Measurements from ENCODE around the gene CFAP210. TPM values are rescaled to one million over a fixed set of nuclear protein-coding genes. Genes with fewer than 3 reads are reported as not detected.

CFAP210 gene
- total RNA-seq, 1 donor from 2014 or later = 1.2 TPM

DNA sequence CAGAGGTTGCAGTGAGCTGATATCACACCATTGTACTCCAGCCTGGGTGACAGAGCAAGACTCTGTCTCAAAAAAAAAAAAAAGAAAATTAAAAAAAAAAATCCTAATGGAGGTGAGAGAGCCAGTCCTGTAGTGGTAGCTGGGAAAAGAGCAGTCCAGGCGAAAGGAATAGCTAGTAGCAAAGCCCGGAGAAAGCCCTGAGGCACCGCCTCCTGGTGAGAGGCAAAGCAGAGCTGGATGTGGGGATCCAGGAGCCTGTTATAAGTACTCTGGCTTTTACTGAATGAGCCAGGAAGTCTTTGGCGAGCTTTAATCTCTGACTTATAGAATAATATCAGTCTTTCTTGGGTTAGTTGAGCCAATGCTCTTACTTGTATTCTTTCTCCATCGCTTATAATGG, 32.9 kb upstream of the CFAP210 start:
- no peak overlapping the region for H3K27ac Mint-ChIP-seq
- H3K27me3 ChIP-seq = peaks cover 7% of the 10 kb centered on the region
- no peaks in the 10 kb centered on the region for H4K20me1 ChIP-seq (ENCODE audit: low read depth)

GRCh38 chr2:169721016-169721415, 26.8 kb upstream of the CFAP210 start:
- Mint-ChIP-seq H3K27me3 (ENCODE audit: insufficient read depth, low read depth) (peaks cover 6% of the 10 kb centered on the region), H3K4me1 (no peaks in the 10 kb centered on the region), H3K9me3 (no peaks in the 10 kb centered on the region), H3K4me3 (no peak overlapping the region), H3K36me3 (no peaks in the 10 kb centered on the region), H3K27ac (no peak overlapping the region)
- Histone ChIP-seq H3K9me3 (ENCODE audit: low read depth) (no peaks in the 10 kb centered on the region), H4K20me1 (ENCODE audit: low read depth) (no peaks in the 10 kb centered on the region), H3K4me1 (no peaks in the 10 kb centered on the region), H3K79me2 (ENCODE audit: low read depth) (no peaks in the 10 kb centered on the region), H3K4me2 (no peak overlapping the region), H3K9ac (no peak overlapping the region), H2AFZ (replicated peaks) (no peak overlapping the region), H3K4me3 (no peak overlapping the region), H3K36me3 (no peaks in the 10 kb centered on the region), H3K27me3 (no peaks in the 10 kb centered on the region), H3K27ac (no peak overlapping the region), H3F3A (ENCODE audit: low read depth) (no peaks in the 10 kb centered on the region)
- no peak for TF ChIP-seq EZH2 (IDR thresholded peaks at IDR 0.05)
- no peak for TF ChIP-seq EZH2phosphoT487 (IDR thresholded peaks at IDR 0.05)
- DNase-seq (ENCODE audit: low spot score) = no peak

More for the DNA sequence above, 32.9 kb upstream of the CFAP210 start:
- no peak overlapping the region for H3K9ac ChIP-seq
- H3K79me2 ChIP-seq (ENCODE audit: low read depth) = no peaks in the 10 kb centered on the region
- H3K36me3 Mint-ChIP-seq = no peaks in the 10 kb centered on the region
- no peaks in the 10 kb centered on the region for H3K4me1 ChIP-seq
- H3K36me3 ChIP-seq = no peaks in the 10 kb centered on the region
- no peak overlapping the region for H2AFZ ChIP-seq (replicated peaks)
- H3K4me3 ChIP-seq = no peak overlapping the region
- DNase-seq (ENCODE audit: low spot score) = peak; percentile 40
- TF ChIP-seq EZH2phosphoT487 (IDR thresholded peaks at IDR 0.05) (no peak), CTCF (IDR thresholded peaks at IDR 0.05) (no peak), EZH2 (IDR thresholded peaks at IDR 0.05) (no peak)
- H3K27me3 Mint-ChIP-seq (ENCODE audit: insufficient read depth, low read depth) = peaks cover 2% of the 10 kb centered on the region
- no peaks in the 10 kb centered on the region for H3K9me3 Mint-ChIP-seq
- no peak overlapping the region for H3K27ac ChIP-seq
- no peaks in the 10 kb centered on the region for H3K9me3 ChIP-seq (ENCODE audit: low read depth)
- H3F3A ChIP-seq (ENCODE audit: low read depth) = peaks cover 6% of the 10 kb centered on the region
- H3K4me2 ChIP-seq = no peak overlapping the region
- H3K4me1 Mint-ChIP-seq = peaks cover under 1% of the 10 kb centered on the region
- no peak overlapping the region for H3K4me3 Mint-ChIP-seq

GRCh38 chr2:169718930-169719504, 24.8 kb upstream of the CFAP210 start:
- H3K36me3 Mint-ChIP-seq = no peaks in the 10 kb centered on the region
- no peaks in the 10 kb centered on the region for H3K9me3 Mint-ChIP-seq
- TF ChIP-seq EZH2phosphoT487 (IDR thresholded peaks at IDR 0.05) (no peak), EZH2 (IDR thresholded peaks at IDR 0.05) (no peak)
- Histone ChIP-seq H3K27me3 (no peaks in the 10 kb centered on the region), H3K9me3 (ENCODE audit: low read depth) (no peaks in the 10 kb centered on the region), H3K4me1 (no peaks in the 10 kb centered on the region), H3F3A (ENCODE audit: low read depth) (no peaks in the 10 kb centered on the region), H3K9ac (no peak overlapping the region), H3K79me2 (ENCODE audit: low read depth) (no peaks in the 10 kb centered on the region), H3K27ac (no peak overlapping the region), H3K36me3 (no peaks in the 10 kb centered on the region), H3K4me3 (no peak overlapping the region), H4K20me1 (ENCODE audit: low read depth) (no peaks in the 10 kb centered on the region), H3K4me2 (no peak overlapping the region), H2AFZ (replicated peaks) (no peak overlapping the region)
- H3K27ac Mint-ChIP-seq = no peak overlapping the region
- H3K27me3 Mint-ChIP-seq (ENCODE audit: insufficient read depth, low read depth) = peaks cover 6% of the 10 kb centered on the region
- H3K4me3 Mint-ChIP-seq = no peak overlapping the region
- no peaks in the 10 kb centered on the region for H3K4me1 Mint-ChIP-seq
- no peak for DNase-seq (ENCODE audit: low spot score)

GRCh38 chr2:169717691-169718063, 23.5 kb upstream of the CFAP210 start:
- Histone ChIP-seq H3K4me1 (no peaks in the 10 kb centered on the region), H2AFZ (replicated peaks) (no peak overlapping the region), H3K27ac (no peak overlapping the region), H3K36me3 (no peaks in the 10 kb centered on the region), H3K9me3 (ENCODE audit: low read depth) (no peaks in the 10 kb centered on the region), H3K4me2 (no peak overlapping the region), H4K20me1 (ENCODE audit: low read depth) (no peaks in the 10 kb centered on the region), H3K27me3 (no peaks in the 10 kb centered on the region), H3F3A (ENCODE audit: low read depth) (no peaks in the 10 kb centered on the region), H3K79me2 (ENCODE audit: low read depth) (no peaks in the 10 kb centered on the region), H3K9ac (no peak overlapping the region), H3K4me3 (no peak overlapping the region)
- Mint-ChIP-seq H3K9me3 (no peaks in the 10 kb centered on the region), H3K4me3 (no peak overlapping the region), H3K27me3 (ENCODE audit: insufficient read depth, low read depth) (peaks cover 5% of the 10 kb centered on the region), H3K36me3 (no peaks in the 10 kb centered on the region), H3K27ac (no peak overlapping the region), H3K4me1 (no peaks in the 10 kb centered on the region)
- no peak for DNase-seq (ENCODE audit: low spot score)
- TF ChIP-seq CTCF (IDR thresholded peaks at IDR 0.05) = no peak
- no peak for TF ChIP-seq EZH2 (IDR thresholded peaks at IDR 0.05)
- TF ChIP-seq EZH2phosphoT487 (IDR thresholded peaks at IDR 0.05) = no peak
